Stomach smooth muscle (tissue), 2 donors: ENCODE measurements around the gene SPECC1L.

Experiments used
- H3K27ac ChIP-seq: one replicate; pipeline ENCODE4 v1.7.0; 2013; ENCODE audit warnings: mild to moderate bottlenecking, low read length, inconsistent platforms
- H3K27me3 ChIP-seq, 2 donors: one replicate each; pipeline ENCODE4 v1.7.0; 2013; ENCODE audit warnings: low read length in 2 of 2; ENCODE audit not compliant: insufficient read depth in 2 of 2, control insufficient read depth in 1 of 2
- H3K36me3 ChIP-seq, 2 donors: one replicate each; pipeline ENCODE4 v1.7.0; 2013; ENCODE audit warnings: low read length in 2 of 2; ENCODE audit not compliant: control insufficient read depth in 2 of 2, insufficient read depth in 2 of 2
- H3K4me1 ChIP-seq: one replicate; pipeline ENCODE4 v1.7.0; 2013; ENCODE audit warnings: low read length; ENCODE audit not compliant: control insufficient read depth, insufficient read depth
- H3K4me3 ChIP-seq, 2 donors: one replicate each; pipeline ENCODE4 v1.7.0; 2013; ENCODE audit warnings: low read length in 2 of 2
- H3K9ac ChIP-seq, 2 donors: one replicate each; pipeline ENCODE4 v1.7.0; 2013; ENCODE audit warnings: low read length in 2 of 2, mild to moderate bottlenecking in 1 of 2
- H3K9me3 ChIP-seq, 2 donors: one replicate each; pipeline ENCODE4 v1.7.0; 2013; ENCODE audit warnings: low read length in 2 of 2; ENCODE audit not compliant: control insufficient read depth in 2 of 2
- donor health status: healthy.
- donor health status: Pancreatic carcinoma.

Gene SPECC1L

GRCh38 chr22:24416095-24416494 lies 145.5 kb downstream of the SPECC1L start:
- Histone ChIP-seq H3K36me3 (peaks cover 10 to 29% of the 10 kb centered on the region in 2 donors), H3K27ac (no peak overlapping the region), H3K27me3 (no peaks in the 10 kb centered on the region), H3K4me1 (peaks cover 3% of the 10 kb centered on the region), H3K9ac (no peak overlapping the region), H3K4me3 (no peak overlapping the region), H3K9me3 (no peaks in the 10 kb centered on the region)

GRCh38 chr22:24416611-24417010 lies 146.0 kb downstream of the SPECC1L start:
- H3K27me3 ChIP-seq, result peaks cover 0 to 2% of the 10 kb centered on the region in 2 donors
- no peak overlapping the region for H3K4me3 ChIP-seq
- H3K27ac ChIP-seq, result no peak overlapping the region
- H3K4me1 ChIP-seq, result peaks cover 4% of the 10 kb centered on the region
- no peaks in the 10 kb centered on the region for H3K9me3 ChIP-seq
- H3K9ac ChIP-seq, result no peak overlapping the region
- peaks cover 8 to 28% of the 10 kb centered on the region in 2 donors for H3K36me3 ChIP-seq

DNA sequence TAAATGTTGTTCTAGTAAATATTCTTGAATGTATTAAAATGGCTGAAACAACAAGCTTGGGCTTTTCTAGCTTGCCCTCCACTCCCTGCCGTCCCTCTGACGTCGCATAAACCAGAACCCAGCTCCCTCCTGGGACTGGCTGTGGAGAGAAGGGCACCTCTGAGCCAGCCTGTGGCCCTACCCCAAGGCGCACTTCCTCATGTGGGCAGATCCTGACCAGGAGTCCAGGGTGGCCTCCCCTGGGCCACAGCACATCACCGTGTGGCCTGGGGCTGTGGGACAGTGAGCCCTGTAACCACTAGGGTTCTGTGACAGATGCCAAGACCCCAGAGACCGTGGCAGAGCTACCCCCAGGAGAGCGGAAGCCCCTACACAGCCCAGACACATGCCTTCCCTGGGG lies 146.6 kb downstream of the SPECC1L start:
- Histone ChIP-seq H3K9me3 (no peaks in the 10 kb centered on the region), H3K4me3 (no peak overlapping the region), H3K9ac (no peak overlapping the region), H3K36me3 (peaks cover 6 to 25% of the 10 kb centered on the region in 2 donors), H3K4me1 (peaks cover 7% of the 10 kb centered on the region), H3K27ac (no peak overlapping the region), H3K27me3 (peaks cover 0 to 4% of the 10 kb centered on the region in 2 donors)

- Histone ChIP-seq H3K36me3 (peaks cover 6 to 19% of the 10 kb centered on the region in 2 donors), H3K9me3 (no peaks in the 10 kb centered on the region), H3K4me1 (peaks cover 12% of the 10 kb centered on the region), H3K9ac (no peak overlapping the region), H3K4me3 (no peak overlapping the region), H3K27ac (no peak overlapping the region), H3K27me3 (peaks cover 0 to 4% of the 10 kb centered on the region in 2 donors)
These were observed 147.4 kb downstream of the SPECC1L start for GRCh38 chr22:24417901-24418641.

DNA sequence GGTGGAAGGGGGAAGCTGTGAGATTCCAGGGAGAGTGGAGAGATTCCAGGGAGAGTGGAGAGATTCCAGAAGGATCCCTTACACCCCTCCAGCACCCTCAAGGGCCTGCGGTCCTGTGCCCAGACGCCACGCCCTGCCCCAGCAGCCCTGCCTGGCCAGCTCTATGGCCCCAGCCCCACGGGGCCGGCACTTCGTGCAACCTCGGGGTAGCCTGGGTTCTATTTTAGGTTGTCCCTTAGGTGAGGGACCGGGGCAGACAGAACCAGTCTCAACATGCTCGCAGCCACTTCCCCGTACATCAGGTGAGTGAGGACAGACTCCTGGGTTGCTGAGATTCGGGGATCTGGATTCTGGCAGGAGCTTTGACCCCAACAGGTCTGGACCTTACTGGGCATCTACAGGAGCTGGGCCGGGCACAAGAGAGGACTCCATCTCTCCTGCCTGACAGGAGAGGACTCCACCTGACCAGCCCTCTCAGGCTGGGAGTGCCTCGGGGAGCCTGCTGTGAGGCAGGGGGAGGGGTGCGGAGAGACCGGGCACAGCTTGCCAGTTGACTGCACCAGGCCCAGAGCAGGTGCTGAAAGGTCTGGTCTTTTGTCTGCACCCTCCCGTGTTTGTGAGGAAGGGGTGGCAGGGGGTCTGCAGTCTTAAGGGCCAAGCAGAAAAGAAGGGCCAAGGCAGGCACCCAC lies 148.3 kb downstream of the SPECC1L start:
- H3K27me3 ChIP-seq, result peaks cover 0 to 4% of the 10 kb centered on the region in 2 donors
- peaks cover 16% of the 10 kb centered on the region for H3K4me1 ChIP-seq
- peaks cover 2 to 16% of the 10 kb centered on the region in 2 donors for H3K36me3 ChIP-seq
- no peak overlapping the region for H3K27ac ChIP-seq
- no peak overlapping the region for H3K9ac ChIP-seq
- H3K4me3 ChIP-seq, result no peak overlapping the region
- no peaks in the 10 kb centered on the region for H3K9me3 ChIP-seq

GRCh38 chr22:24419475-24419850 lies 148.8 kb downstream of the SPECC1L start:
- Histone ChIP-seq H3K4me3 (no peak overlapping the region), H3K9ac (no peak overlapping the region), H3K9me3 (no peaks in the 10 kb centered on the region), H3K36me3 (peaks cover 2 to 13% of the 10 kb centered on the region in 2 donors), H3K27ac (no peak overlapping the region), H3K27me3 (peaks cover 0 to 9% of the 10 kb centered on the region in 2 donors), H3K4me1 (peaks cover 21% of the 10 kb centered on the region)

DNA sequence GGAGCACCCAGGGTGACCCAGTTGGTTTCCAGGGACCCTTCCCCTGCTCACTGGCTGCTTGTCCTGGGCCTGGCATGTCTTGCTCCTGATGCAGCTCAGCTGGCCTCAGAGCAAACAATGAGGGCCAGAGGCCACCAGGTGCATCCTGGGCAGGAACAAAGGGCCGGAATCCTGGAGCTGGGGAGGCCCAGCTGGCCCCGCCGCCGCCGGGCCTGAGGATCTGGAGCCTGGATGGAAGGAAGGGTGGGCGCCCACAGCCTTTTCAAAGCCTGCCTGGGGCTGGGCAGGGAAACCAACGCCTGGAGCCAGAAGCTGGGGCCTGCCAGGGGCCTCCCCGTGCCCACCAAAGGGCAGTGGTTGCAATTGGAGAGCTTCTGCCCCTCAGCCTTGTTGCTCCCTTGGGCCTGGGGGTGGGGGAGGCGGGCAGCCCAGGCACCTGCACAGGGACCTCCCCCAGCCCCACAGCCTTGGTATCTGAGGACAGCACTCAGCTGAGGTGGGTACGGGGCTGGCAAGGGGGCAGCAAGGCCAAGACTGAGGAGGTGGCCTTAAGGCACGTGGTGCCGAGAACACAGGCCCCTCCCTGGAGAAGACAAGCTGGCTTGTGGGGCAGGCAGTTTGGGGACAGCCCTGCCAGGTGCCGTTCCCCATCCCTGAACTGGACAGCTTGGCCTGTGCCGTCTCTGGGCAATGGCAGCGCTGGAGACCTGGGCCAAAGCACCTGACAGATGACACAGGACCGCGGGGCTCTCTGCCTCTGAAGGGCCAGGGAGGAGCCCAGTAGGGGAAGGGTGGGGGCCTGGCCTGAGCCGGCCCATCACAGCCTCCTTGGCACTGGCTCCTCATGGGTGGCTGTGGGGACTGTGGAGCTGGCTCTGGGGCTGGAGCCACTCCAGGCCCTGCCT lies 149.7 kb downstream of the SPECC1L start:
- no peak overlapping the region for H3K27ac ChIP-seq
- H3K4me1 ChIP-seq, result peaks cover 25% of the 10 kb centered on the region
- H3K36me3 ChIP-seq, result peaks cover 2 to 6% of the 10 kb centered on the region in 2 donors
- H3K27me3 ChIP-seq, result peaks cover 5 to 14% of the 10 kb centered on the region in 2 donors
- H3K9ac ChIP-seq, result no peak overlapping the region
- no peak overlapping the region for H3K4me3 ChIP-seq
- H3K9me3 ChIP-seq, result no peaks in the 10 kb centered on the region

DNA sequence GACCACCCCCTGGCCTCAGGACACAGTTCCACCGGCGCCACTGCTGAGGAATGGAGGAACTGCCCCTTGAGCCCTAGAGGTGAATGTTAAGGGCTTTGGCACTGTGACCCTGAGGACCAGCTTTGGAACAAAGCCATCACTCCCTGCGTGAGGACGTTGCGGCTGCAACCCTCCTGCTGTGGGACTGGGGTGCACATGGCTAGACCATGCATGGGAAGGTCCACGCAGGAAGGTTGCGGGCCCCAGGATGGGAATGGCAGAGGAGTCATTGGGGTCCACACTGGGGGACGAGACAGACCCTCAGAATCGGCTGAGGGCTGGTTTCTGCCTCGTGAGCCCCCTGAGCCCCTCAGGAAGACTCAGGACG lies 150.3 kb downstream of the SPECC1L start:
- Histone ChIP-seq H3K36me3 (peaks cover 0 to 2% of the 10 kb centered on the region in 2 donors), H3K27me3 (peaks cover 6 to 14% of the 10 kb centered on the region in 2 donors), H3K4me1 (peaks cover 25% of the 10 kb centered on the region), H3K9me3 (no peaks in the 10 kb centered on the region), H3K9ac (no peak overlapping the region), H3K4me3 (no peak overlapping the region), H3K27ac (no peak overlapping the region)

DNA sequence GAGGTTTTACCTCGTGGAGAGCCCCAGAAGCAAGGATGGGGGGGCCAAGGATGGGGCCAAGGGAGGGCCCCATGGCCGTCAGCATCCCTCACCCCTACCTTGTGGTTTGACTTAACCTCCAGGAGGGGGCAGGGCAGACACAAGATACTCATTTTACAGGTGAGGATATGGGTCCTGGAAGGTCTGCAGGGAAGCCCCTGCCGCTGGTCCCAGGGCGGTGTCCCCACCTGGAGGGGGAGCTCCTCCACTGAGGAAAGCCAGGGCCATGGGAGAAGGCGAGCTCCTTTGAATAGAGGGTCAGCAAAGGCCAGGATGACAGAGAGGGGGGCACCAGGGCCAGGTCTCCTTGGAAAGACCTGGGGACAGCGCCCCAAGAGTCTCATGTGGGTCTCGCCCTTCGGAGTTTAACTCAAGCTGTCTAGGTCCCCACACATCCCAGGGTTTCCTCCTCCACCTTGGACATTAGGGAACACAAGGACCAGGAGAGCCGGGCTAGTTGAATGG lies 150.8 kb downstream of the SPECC1L start:
- H3K9me3 ChIP-seq, result no peaks in the 10 kb centered on the region
- H3K27me3 ChIP-seq, result peaks cover 6 to 14% of the 10 kb centered on the region in 2 donors
- no peak overlapping the region for H3K9ac ChIP-seq
- no peak overlapping the region for H3K27ac ChIP-seq
- H3K4me3 ChIP-seq, result no peak overlapping the region
- H3K4me1 ChIP-seq, result peaks cover 25% of the 10 kb centered on the region
- H3K36me3 ChIP-seq, result peaks cover 0 to 2% of the 10 kb centered on the region in 2 donors

GRCh38 chr22:24422102-24422665 lies 151.6 kb downstream of the SPECC1L start:
- Histone ChIP-seq H3K9ac (no peak overlapping the region), H3K4me1 (peaks cover 25% of the 10 kb centered on the region), H3K27ac (no peak overlapping the region), H3K4me3 (no peak overlapping the region), H3K9me3 (no peaks in the 10 kb centered on the region), H3K27me3 (peaks cover 6 to 14% of the 10 kb centered on the region in 2 donors), H3K36me3 (peaks cover 0 to 2% of the 10 kb centered on the region in 2 donors)
